GM12801 (cell line): ENCODE data around the gene MUSK.

Source experiments
- CTCF ChIP-seq: IDR thresholded peaks from one replicate; pipeline ENCODE4 v1.5.1; 2011; ENCODE audit warnings: control low read depth; ENCODE audit not compliant: insufficient read length; ENCODE audit errors: extremely low read depth

The MUSK gene

GRCh38 chr9:110812886-110813285 is 144.3 kb downstream of the MUSK start:
- TF ChIP-seq CTCF, result no peak

- no peak for TF ChIP-seq CTCF
Observed at GRCh38 chr9:110814159-110814558, 145.6 kb downstream of the MUSK start.

GRCh38 chr9:110815361-110815760 is 146.8 kb downstream of the MUSK start:
- no peak for TF ChIP-seq CTCF

- TF ChIP-seq CTCF, result no peak
Observed at GRCh38 chr9:110820381-110820780, 151.8 kb downstream of the MUSK start.

- no peak for TF ChIP-seq CTCF
Observed at GRCh38 chr9:110821064-110821463, 152.5 kb downstream of the MUSK start.

DNA sequence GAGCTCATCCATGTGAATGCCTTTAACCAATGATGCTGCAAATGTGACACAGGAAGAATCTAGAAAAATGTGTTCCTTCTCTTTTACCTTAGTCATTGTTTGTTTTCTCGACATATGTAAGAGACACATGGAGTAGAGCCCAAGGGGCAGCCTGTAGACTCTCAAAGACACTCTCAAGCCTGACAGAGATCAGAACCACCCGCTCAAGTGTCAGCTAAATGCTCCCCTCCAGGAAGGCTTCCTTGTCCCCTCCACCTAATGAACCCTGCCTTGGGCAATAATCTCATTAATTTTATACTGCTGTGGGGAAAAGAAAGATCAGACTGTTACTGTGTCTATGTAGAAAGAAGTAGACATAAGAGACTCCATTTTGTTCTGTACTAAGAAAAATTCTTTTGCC is 157.4 kb downstream of the MUSK start:
- no peak for TF ChIP-seq CTCF

- TF ChIP-seq CTCF, result no peak
Observed at GRCh38 chr9:110828264-110828663, 159.7 kb downstream of the MUSK start.

DNA sequence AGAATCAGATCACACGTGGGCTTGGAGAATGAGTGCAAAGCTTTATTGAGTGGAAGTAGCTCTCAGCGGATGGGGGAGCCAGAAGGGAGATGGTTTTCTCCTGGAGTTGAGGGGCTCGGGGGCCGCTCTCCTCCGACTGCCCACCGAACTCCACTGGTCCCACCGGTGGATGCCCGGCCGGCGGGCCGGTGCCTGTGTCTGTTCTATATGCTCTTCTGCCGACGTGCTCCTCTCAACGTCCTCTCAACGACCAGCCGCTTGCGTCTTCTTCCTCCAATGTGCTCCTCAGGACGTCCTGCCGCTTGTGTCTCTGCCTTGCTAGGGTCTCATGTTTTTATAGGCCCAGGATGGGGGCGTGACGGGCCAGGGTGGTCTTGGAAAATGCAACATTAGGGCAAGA is 161.9 kb downstream of the MUSK start:
- TF ChIP-seq CTCF, result no peak
